SU-DHL-6 (cell line): Measurements from ENCODE around the gene SLITRK4.

Experiments used
- H2AFZ ChIP-seq: fragments of 200-600 bp; sonication (generic); 2 replicates; pipeline ENCODE4 v1.6.1; 2014; ENCODE audit warnings: low read depth, mild to moderate bottlenecking, moderate library complexity, mixed read lengths, antibody characterized with exemption, low read length; ENCODE audit not compliant: severe bottlenecking
- H3F3A ChIP-seq: fragments of 200-600 bp; shearing (Covaris generic); 2 replicates; pipeline ENCODE4 v1.6.0; 2016; ENCODE audit warnings: antibody characterized with exemption, mild to moderate bottlenecking; ENCODE audit not compliant: insufficient read depth
- H3K27ac ChIP-seq: fragments of 200-600 bp; sonication (generic); 2 replicates; pipeline ENCODE4 v1.5.1; 2016; ENCODE audit warnings: low read depth, mild to moderate bottlenecking, low read length, moderate library complexity, mixed read lengths
- H3K27me3 ChIP-seq: fragments of 200-600 bp; sonication (generic), shearing (Covaris generic); 2 replicates; pipeline ENCODE4 v1.6.0; 2014; ENCODE audit warnings: mild to moderate bottlenecking, low read length
- H3K36me3 ChIP-seq: fragments of 200-600 bp; sonication (generic); 2 replicates; pipeline ENCODE4 v1.6.1; 2014; ENCODE audit warnings: mild to moderate bottlenecking, low read length, mixed read lengths
- H3K4me2 ChIP-seq: fragments of 300-600, 200-600 bp; shearing (Covaris generic), sonication (generic); 2 replicates; pipeline ENCODE4 v1.6.0; 2014; ENCODE audit warnings: low read length, low read depth, mild to moderate bottlenecking; ENCODE audit not compliant: poor library complexity, severe bottlenecking
- H3K4me3 ChIP-seq: fragments of 200-600 bp; sonication (generic); 2 replicates; pipeline ENCODE4 v1.5.1; 2014; ENCODE audit warnings: antibody characterized with exemption, low read length, mild to moderate bottlenecking, mixed read lengths; ENCODE audit not compliant: insufficient read depth, poor library complexity, severe bottlenecking
- H3K79me2 ChIP-seq: fragments of 200-600 bp; sonication (generic); 2 replicates; pipeline ENCODE4 v1.6.1; 2014; ENCODE audit warnings: mild to moderate bottlenecking, low read length, moderate library complexity; ENCODE audit not compliant: insufficient read depth
- H3K9ac ChIP-seq: fragments of 200-600 bp; sonication (generic); 2 replicates; pipeline ENCODE4 v1.7.0; 2014; ENCODE audit warnings: mild to moderate bottlenecking, low read length
- H3K9me2 ChIP-seq: fragments of 200-600 bp; sonication (generic); replicated peaks from 2 replicates; pipeline ENCODE4 v1.6.1; 2014; ENCODE audit warnings: low read length; ENCODE audit not compliant: insufficient read depth
- H3K9me3 ChIP-seq: fragments of 200-600 bp; sonication (generic); 2 replicates; pipeline ENCODE4 v1.6.1; 2014; ENCODE audit warnings: low read length, mixed read lengths; ENCODE audit not compliant: insufficient read depth
- H4K20me1 ChIP-seq: fragments of 200-600 bp; sonication (generic); 2 replicates; pipeline ENCODE4 v1.6.1; 2014; ENCODE audit warnings: low read depth, mild to moderate bottlenecking, antibody characterized with exemption, low read length, moderate library complexity, mixed read lengths
- CTCF ChIP-seq: fragments of 200-600 bp; sonication (generic); IDR thresholded peaks from one replicate; pipeline ENCODE4 v1.5.1; 2017; ENCODE audit warnings: antibody characterized with exemption, mild to moderate bottlenecking, low read length, moderate library complexity; ENCODE audit not compliant: insufficient read depth, poor library complexity, severe bottlenecking
- EZH2phosphoT487 ChIP-seq: fragments of 200-600 bp; sonication (generic), shearing (Covaris generic); conservative IDR thresholded peaks from 2 replicates; pipeline ENCODE4 v1.6.1; 2018; ENCODE audit warnings: mild to moderate bottlenecking, antibody characterized with exemption, low read length, moderate library complexity, mixed read lengths

The SLITRK4 gene

DNA sequence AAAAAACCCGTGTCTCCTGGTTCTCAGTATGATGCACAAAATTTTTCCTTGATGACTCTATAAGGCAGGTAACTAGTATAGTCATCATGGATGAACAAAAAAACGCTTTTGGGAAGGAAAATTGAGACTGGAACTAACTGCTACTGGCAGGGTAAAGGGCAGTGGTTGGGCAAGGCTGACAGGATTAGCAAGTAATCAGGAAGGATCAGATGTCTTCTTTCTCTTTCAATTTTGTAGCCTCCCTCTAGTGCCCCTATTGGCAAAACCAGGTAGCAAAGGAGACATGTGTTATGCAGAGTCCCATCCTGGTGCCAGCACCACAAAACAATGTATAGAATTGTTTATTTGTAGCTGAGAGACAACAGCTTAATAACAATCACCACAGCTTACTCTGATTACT is 12.8 kb upstream of the SLITRK4 start:
- H3K9ac ChIP-seq = no peak overlapping the region

GRCh38 chrX:143642426-143642825 is 6.5 kb upstream of the SLITRK4 start:
- Histone ChIP-seq H3K27ac (no peak overlapping the region), H3K9me3 (no peaks in the 10 kb centered on the region), H3K79me2 (no peaks in the 10 kb centered on the region), H3K4me3 (no peak overlapping the region), H4K20me1 (no peaks in the 10 kb centered on the region), H3F3A (no peaks in the 10 kb centered on the region), H3K36me3 (no peaks in the 10 kb centered on the region), H3K9ac (no peak overlapping the region), H3K9me2 (no peaks in the 10 kb centered on the region), H2AFZ (no peak overlapping the region), H3K4me2 (no peak overlapping the region), H3K27me3 (no peaks in the 10 kb centered on the region)
- TF ChIP-seq EZH2phosphoT487 (no peak), CTCF (no peak)

More for the DNA sequence above, 12.8 kb upstream of the SLITRK4 start:
- no peaks in the 10 kb centered on the region for H3F3A ChIP-seq
- H3K9me2 ChIP-seq = no peaks in the 10 kb centered on the region
- no peaks in the 10 kb centered on the region for H3K36me3 ChIP-seq
- H3K4me2 ChIP-seq = peak overlapping the region; percentile 43
- H3K4me3 ChIP-seq = no peak overlapping the region
- no peak overlapping the region for H2AFZ ChIP-seq
- H3K27ac ChIP-seq = no peak overlapping the region
- no peaks in the 10 kb centered on the region for H3K79me2 ChIP-seq
- H4K20me1 ChIP-seq = no peaks in the 10 kb centered on the region
- TF ChIP-seq CTCF = no peak
- TF ChIP-seq EZH2phosphoT487 = no peak
- no peaks in the 10 kb centered on the region for H3K9me3 ChIP-seq
- H3K27me3 ChIP-seq = no peaks in the 10 kb centered on the region

- Histone ChIP-seq H3K9me3 (no peaks in the 10 kb centered on the region), H2AFZ (no peak overlapping the region), H3K4me2 (no peak overlapping the region), H3K79me2 (no peaks in the 10 kb centered on the region), H4K20me1 (no peaks in the 10 kb centered on the region), H3F3A (no peaks in the 10 kb centered on the region), H3K9me2 (no peaks in the 10 kb centered on the region), H3K4me3 (no peak overlapping the region), H3K9ac (no peak overlapping the region), H3K27me3 (no peaks in the 10 kb centered on the region), H3K27ac (no peak overlapping the region), H3K36me3 (no peaks in the 10 kb centered on the region)
- no peak for TF ChIP-seq EZH2phosphoT487
- no peak for TF ChIP-seq CTCF
These were observed 930 bp upstream of the SLITRK4 start for GRCh38 chrX:143636831-143637230.
